GM21528 (cell line): ENCODE results near the gene PPP1R14B.

Experiments used
- ATAC-seq: cut with Tn5 transposase; IDR thresholded peaks from one replicate; pipeline ENCODE4 v1.9.1; 2021; ENCODE audit warnings: mild to moderate bottlenecking, moderate library complexity; ENCODE audit not compliant: unreplicated experiment, low FRiP score

The PPP1R14B gene

DNA sequence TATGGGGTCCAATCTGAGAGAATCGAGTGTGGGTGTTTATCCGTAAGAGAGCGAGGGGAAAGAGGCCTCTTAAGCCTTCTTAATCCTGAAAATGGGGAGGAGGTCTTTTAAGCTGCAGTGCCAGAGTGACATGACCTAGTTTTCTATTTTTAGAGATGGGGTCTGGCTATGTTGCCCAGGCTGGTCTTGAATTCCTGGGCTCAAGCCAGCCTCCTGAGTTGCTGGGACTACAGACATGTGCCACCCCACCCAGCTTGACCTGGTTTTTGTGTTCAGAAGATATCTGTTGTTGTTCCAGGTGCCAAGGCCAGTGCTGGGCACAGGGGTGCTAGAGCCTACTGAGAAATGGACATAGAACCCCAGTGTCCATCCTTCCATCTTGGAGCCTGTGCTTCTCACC lies 36.3 kb upstream of the PPP1R14B start:
- ATAC-seq, result no peak

DNA sequence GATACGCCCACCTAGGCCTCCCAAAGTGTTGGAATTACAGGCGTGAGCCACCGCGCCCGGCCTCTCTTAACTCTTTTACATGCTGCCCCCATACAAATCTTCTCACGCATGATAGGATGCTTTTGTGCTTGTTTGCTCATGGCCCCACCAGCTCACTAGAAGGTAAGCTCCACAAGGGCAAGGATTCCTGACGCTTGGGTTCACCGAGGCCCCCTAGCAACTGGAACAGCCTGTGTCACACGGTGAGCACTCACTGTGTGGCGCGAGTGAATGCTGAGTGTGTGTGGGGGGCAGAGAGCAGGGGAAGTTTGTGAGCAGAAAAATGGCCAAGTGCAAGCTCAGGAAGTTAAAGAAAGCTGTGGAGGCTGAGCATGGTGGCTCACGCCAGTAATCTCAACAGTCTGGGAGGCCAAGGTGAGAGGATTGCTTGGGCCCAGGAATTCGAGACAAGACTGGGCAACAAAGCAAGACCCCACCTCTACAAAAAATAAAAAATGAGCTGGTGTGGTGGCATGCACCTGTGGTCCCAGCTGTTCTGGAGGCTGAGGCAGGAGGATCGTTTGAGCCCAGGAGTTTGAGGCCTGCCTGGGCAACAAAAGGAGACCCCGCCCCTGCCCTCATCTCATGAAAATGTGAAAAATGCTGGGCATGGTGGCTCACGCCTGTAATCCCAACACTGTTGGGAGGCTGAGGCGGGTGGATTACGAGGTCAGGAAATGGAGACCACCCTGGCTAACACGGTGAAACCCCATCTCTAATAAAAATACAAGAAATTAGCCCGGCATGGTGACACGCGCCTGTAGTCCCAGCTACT lies 35.4 kb upstream of the PPP1R14B start:
- no peak for ATAC-seq

DNA sequence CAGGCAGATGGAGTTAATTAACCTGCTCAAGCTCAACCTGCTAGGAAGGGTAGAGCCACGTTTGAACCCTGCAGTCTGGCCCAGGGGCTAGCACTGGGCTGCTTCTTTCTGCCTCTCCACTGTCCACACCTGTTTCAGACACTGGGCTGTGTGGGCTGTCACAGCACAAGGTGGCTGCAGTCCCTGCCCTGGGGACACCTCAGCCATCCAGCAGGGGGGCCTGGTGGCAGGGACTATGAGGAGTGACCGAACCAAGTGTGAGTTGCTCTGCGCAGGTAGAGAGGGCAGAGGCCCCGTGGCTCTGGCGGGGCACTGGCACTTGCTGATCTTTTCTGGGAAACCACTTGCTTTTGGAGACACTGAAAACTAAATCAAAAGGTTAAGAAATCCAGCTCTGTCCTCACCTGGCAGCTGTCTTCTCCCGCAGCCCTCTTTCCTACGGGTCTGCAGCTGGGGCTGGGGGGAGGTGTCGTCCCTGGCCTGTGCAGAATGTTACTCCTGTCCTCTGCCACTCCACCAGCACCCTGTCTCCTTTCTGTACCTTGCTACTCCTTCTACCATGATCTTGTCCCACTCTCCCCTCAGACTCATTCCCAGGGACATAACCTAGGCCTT lies 31.9 kb upstream of the PPP1R14B start:
- no peak for ATAC-seq

DNA sequence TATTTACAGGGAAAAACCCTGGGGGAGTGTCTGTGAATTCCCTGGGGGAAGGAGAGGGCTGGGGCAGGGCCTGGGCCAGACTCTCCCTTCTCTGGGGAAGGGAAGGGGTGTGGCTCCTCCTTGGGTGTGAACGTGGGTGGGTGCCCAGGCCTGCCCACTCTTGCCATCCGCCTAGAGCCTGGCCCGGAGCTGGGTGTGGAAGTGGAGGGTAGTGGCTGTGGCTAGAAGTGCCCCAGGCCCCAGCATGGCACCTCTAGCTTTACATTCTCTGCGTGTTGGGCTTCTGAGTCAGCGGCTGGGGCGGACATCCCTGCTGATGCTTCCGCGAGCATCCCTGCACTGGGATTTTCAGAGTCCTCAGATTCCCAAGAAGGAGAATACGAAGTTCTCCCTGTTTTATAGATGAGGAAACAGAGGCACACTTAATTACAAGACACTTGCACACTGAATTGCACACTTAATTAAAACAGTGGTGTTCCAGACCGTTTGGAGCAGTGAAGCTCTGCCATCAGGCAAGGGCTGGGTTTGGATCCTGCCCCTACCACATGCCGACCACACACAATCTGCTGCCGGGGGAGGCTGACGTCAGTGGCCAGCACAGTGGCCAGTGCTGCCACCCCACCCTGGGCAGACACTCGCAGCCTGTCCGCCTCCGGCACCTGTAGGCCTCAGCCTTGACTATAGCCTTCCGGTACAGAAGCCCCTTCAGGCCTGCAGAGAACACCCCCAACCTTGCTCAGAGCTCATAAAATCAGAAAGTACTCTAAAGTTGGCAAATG lies 30.1 kb upstream of the PPP1R14B start:
- no peak for ATAC-seq

DNA sequence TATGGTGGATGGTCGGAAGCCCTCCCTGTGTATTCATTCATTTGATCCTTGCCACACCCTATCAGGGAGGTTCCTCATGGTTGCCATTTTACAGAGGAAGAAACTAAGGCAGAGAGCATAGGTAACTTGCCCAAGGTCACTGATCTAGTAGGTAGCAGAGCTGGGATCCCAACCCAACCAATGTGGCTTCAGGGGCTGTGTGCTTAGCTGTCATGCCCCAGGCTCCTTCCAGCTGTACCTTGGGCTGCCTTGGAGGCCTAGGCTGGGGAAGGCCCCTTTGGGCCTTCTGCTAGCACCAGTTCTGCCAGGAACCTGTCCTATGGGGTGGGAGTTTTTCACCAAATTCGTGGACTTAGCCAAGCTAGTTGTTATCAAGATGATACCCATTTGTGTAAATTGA lies 29.1 kb upstream of the PPP1R14B start:
- ATAC-seq, result no peak

DNA sequence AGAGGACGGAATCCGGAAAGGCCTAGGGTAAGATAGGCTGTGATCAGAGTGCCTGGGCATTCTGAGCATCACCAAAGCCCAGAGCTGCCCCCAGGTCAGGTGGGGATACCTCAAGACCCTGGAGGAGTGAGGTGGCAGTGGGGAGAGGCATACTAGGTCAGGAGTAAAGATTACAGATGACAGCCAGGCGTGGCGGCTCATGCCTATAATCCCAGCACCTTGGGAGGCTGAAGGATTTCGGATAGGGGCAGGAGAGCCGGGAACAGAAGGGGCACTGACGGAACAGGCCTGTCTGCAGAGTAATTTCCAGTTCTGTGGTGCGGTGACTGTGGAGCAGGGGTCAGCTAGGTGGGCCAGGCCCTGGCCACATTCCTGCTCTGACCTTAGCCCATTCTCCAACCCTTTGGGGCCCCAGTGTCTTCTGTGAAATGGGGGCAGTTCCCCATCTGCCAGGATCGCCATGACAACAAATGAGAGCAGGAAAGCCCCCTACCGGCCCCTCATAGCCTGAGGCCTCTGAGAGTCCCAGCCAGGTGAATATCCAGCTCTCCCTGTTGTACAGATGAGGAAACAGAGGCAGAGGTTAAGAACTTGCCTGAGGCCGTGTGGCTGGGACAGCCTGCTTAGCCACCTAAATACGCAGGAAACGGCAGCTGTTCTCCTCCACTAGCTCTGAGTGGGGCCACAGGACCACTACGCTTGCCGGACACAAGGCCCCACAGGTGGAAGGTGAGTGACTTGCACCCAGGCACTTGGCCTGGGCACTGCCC lies 28.5 kb upstream of the PPP1R14B start:
- no peak for ATAC-seq

DNA sequence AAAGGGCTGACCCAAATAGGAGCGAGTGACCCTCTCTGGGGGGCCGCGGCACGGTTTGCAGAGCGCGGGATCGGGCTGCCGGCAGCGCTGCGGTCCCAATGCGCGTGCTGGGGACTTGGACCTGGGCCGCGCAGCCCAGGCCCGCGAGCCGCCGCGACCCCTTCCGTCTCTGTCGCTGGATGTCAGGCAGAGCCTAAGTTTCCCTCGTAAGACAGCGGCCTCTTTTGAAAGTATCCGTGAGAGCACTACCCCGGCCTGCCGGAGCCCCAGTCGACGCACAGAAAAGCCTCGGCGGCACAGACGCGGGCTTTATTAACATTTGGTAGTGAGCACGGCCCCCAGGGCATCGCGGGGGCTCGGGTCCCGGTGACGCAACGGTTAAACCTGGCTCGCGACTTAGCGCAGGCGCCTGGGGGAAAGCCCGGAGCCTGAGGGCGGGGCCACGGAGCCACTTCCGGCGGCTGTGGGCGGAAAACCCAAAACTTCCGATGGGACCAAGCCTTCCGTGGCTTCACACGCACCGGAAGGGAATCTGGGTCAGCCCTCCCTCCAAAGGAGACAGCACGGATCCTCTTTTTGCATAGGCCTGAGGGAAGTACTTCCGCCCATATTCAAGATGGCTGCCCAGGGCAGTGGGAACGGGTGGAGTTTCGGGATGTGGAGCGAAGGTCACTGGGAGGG lies 22.9 kb upstream of the PPP1R14B start:
- ATAC-seq, result peak; percentile 61

DNA sequence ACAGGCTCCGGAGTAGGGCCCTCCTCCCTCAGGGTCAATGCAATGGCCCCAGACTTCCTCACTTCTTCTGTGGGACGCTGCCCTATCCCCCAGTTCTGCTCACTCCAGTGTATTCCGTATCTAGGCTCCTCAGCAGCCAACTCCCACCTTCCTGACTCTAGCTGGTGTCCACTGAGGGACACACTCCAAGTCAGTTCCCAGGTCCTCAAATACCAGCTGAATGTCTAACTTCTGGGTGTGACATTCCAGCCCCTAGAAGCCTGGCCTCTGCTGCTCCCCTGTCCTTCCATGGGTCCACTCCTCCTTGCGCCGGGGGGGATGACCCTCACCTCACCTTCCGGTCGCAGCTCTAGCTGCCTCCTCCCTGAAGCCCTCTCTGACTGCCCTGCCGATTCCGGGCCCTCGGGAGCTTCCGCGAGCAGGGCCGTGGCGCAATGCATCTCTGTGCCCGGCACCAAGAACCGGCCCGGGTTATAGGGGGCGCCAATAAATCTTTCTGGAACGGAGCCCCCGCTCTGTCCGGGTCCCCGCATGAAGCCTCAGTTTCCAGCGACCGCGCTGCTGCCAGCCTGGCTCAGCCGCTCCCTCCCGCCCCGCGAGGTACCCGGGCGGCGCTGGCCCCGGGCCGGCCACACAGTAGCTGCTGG lies 22.3 kb upstream of the PPP1R14B start:
- ATAC-seq, result peak; percentile 13

DNA sequence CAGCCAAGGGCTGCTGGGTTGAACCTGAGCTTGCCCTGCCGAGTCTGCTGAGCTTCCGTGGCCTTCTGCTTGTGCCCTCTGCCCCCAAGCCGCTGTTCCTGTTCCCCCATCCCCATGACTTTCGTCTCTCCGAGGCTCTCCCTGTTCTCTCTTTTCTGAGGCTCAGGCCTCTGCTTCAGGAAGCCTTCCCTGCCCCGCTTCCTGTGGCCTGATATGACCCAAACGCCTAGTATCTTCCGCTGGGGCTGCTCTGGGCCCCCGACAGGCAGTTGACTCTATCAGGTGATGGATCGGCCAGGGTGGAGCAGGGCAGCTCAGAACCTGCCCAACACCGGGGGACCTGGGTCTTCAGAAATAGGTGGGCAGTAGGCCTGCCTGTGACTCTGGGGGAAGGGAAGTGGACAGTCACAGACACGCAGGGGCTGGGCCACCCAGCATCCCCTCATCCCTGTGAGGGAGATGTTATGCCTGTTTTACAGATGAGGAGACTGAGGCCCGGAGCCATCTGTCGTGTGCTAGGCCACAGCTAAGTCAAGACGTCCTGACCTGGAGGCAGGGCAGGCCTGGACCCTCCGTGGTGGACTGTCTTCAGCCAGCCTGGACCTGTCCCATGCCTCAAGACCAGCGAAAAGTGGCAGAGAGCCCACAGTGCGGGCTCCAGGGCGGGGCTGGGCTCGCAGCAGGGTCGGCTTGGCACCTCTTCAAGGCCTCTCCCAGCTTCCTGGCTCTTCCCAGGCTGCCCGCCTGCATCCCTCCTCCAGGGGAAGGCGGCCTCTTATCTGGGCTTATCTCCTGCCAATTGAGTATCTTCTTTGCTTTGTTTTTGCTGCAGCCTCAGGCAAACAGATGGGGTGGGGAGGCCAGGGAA lies 21.5 kb upstream of the PPP1R14B start:
- ATAC-seq, result no peak

DNA sequence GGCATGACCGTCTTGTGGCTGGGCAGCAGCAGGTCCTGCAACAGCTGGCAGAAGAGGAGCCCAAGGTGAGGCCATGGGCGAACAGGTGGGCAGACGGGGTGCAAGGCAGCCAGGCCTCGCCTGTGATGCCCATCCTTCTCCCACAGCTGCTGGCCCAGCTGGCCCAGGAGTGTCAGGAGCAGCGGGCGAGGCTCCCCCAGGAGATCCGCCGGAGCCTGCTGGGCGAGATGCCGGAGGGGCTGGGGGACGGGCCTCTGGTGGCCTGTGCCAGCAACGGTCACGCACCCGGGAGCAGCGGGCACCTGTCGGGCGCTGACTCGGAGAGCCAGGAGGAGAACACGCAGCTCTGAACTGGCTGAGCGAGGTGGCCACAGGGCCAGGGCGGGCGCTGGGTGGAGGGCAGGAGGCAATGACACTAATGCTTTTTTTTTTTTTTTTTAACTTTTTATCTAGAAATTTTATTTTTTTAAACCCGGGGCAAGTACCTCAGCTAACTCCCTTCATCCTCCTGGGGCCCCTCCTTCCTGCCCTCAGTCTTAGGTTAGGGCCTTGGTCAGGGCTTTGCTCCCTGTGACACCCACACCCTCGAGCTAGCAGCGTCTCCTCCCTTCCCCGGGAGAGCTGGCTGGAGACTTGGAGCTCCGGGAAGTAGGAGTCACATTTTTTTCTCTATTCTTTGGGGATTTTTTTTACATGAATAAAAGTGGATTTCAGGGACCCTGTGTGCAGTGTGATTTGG lies 20.6 kb upstream of the PPP1R14B start:
- no peak for ATAC-seq

DNA sequence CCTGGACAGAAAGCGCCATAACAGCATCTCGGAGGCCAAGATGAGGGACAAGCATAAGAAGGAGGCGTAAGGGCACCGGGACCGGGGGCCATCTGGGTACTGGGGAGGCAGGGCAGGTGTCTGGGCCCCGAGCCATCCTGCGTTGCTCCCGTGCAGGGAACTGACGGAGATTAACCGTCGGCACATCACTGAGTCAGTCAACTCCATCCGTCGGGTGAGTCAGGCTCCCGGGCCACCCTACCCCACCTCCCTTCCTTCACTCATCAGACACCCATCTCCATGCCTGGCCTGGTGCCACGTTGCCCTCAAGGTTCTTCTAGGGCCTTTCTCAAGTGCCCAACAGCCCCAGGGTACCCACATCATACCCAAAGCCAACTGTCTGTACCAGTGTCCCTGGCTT lies 19.6 kb upstream of the PPP1R14B start:
- ATAC-seq, result no peak

DNA sequence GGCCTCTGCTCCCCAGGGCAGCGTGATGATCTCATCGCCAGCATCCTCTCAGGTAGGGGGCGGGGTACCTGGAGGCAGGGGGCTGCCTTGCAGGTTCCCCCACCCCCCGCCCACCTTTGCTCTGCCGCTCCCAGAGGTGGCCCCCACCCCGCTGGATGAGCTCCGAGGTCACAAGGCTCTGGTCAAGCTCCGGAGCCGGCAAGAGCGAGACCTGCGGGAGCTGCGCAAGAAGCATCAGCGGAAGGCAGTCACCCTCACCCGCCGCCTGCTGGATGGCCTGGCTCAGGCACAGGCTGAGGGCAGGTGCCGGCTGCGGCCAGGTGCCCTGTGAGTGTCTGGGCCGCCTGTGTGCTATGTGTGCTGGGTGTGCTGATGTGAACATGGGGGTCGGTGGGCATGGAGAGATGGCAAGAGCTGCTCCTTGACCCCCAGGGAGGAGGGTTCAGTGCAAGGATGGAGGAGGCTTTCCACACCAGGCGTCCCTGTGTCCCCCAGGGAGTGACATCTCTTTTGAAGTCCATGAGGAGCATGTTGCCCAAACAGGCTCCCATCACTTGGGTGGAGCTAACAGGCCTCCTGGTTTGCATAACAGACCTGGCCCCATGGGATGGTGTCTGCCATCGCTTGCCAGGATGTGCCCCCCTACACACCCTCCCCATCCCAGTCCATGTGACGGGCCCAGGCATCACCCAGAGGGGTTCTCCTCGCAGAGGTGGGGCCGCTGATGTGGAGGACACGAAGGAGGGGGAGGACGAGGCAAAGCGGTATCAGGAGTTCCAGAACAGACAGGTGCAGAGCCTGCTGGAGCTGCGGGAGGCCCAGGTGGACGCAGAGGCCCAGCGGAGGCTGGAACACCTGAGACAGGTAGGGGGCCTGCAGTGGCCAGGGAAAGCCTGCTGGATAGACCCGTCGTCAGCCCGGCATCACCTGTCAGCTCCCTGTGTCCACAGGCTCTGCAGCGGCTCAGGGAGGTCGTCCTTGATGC lies 18.7 kb upstream of the PPP1R14B start:
- ATAC-seq, result no peak

DNA sequence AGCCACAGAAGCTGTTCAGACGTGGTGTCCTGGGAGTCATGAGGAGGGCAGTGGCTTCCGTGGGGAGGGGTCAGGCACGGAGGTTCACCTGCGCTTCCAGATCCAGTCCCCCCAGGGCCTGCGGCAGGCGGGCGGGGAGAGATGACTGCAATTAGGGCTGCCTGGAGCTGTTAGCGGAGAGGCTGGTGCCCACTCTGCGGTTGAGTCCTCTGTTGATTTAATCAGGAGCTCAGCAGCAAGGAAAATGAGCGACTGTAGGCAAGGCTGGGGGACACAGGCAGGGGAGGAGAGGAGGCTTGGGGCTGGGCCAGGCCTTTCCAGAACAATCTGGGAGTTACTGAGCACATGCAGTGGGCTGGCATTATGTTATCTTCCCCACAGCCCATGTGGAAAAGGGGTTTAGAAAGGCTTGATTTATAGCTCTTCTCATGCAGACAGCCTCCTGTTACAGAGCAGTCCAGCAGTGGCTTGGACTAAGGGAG lies 17.7 kb upstream of the PPP1R14B start:
- ATAC-seq, result no peak

DNA sequence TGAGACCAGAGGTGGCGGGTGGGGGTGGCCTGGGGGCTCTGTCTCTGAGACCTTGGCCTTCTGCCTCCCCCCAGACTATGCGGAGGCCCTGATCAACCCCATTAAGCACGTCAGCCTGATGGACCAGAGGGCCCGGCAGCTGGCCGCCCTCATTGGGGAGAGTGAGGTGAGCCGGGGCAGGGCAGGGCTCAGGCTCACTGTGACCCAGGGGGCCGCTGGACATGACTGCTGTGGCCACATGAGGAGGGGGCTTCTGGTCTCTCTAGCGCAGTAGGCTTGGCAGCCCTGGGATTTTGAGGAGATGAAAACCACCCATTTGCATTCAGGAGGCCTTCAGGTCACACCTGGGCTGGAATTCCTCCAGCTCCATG lies 17.2 kb upstream of the PPP1R14B start:
- ATAC-seq, result no peak

DNA sequence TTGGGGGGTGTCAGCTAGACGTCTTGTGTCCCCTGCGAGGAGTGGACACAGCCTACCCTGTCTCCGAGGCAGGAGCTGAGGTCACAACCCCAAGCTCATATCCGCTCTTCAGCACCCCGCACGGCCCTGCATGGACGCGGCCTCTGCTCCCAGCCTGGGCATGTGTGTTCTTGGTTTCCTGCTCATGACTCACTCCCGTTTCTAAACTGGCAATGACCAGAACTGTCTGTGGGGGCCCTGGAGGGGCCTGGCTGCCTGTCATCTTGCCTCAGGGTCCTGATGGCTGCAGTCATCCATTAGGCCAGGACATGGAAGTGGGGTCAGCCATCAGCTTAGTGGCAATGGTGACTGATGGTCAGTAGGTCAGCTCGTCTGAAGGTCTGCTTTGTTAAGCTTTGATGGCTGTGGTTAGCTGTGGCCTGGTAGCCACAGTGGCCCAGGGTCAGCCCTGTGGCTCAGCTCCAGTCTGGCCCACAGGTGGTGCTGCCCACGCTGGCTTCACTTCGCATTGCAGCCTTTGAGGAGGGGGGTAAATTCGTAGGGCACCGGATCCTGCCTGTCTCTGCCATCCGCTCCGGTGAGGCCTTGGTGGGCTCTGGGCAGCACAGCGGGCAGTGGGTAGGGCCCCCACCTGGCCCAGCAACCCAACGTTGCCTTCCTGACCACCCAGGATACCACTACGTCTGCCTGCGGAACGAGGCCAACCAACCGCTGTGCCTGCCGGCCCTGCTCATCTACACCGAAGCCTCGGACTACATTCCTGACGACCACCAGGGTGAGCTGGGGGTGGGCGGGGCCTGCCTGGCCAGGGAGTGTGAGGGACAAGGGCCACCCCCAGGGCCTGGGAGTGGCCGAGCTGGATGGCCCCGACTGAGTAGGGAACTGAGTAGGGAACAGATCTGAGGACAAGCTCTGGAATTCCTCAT lies 16.5 kb upstream of the PPP1R14B start:
- no peak for ATAC-seq
